Lower leg skin (tissue), 4 donors: ENCODE data around the gene TVP23A. TPM values are rescaled to one million over a fixed set of nuclear protein-coding genes. Genes with fewer than 3 reads are reported as not detected.

Source experiments
- DNase-seq, 2 donors: peaks; one replicate each; pipeline ENCODE4 v3.0.0-alpha.2; 2019; ENCODE audit warnings: low spot score in 2 of 2
- H3K4me3 ChIP-seq: fragments of 200-600 bp; sonication (generic); 2 replicates; pipeline ENCODE4 v1.5.1; 2017; ENCODE audit warnings: mild to moderate bottlenecking, low read depth; ENCODE audit not compliant: poor library complexity, severe bottlenecking
- POLR2A ChIP-seq, 2 donors: fragments of 450-650 bp; IDR thresholded peaks; one replicate each; pipeline ENCODE4 v1.6.1; 2016 to 2017; ENCODE audit warnings: antibody characterized with exemption in 2 of 2, mild to moderate bottlenecking in 1 of 2, moderate library complexity in 1 of 2
- WGBS, 2 donors: methylation state at CpG; one replicate each; pipeline ENCODE4 v1.1.5; 2018; 5-methylcytosine and 5-hydroxymethylcytosine counted together
- intact Hi-C: fragments of 100-400 bp; cut with DNase I; formaldehyde crosslinking; loops from one replicate; pipeline ENCODE4 v1.15.0; 2023; ENCODE audit warnings: low total_unique reads
- total RNA-seq, 4 donors: library from RNA; depleted of rRNA; stranded (reverse); fragments of >200 nt; gene quantifications; one replicate each; pipeline ENCODE4 v1.1.0, GENCODE V29; 2016
- TF ChIP-seq, protein P1 (sequence below), 3 donors: fragments of 450-650 bp; IDR thresholded peaks; one replicate each; pipeline ENCODE4 v1.5.1; 2016; ENCODE audit warnings: antibody characterized with exemption in 3 of 3, mild to moderate bottlenecking in 3 of 3, moderate library complexity in 2 of 3

The TVP23A gene
- total RNA-seq, 4 donors from 2014 or later = 0.19 TPM; not detected in 2

- H3K4me3 ChIP-seq = no peak overlapping the region
- no peak for DNase-seq
- intact Hi-C loops = no loop called here
- TF ChIP-seq POLR2A (IDR thresholded peaks at IDR 0.05) = no peak
- TF ChIP-seq, protein P1, sequence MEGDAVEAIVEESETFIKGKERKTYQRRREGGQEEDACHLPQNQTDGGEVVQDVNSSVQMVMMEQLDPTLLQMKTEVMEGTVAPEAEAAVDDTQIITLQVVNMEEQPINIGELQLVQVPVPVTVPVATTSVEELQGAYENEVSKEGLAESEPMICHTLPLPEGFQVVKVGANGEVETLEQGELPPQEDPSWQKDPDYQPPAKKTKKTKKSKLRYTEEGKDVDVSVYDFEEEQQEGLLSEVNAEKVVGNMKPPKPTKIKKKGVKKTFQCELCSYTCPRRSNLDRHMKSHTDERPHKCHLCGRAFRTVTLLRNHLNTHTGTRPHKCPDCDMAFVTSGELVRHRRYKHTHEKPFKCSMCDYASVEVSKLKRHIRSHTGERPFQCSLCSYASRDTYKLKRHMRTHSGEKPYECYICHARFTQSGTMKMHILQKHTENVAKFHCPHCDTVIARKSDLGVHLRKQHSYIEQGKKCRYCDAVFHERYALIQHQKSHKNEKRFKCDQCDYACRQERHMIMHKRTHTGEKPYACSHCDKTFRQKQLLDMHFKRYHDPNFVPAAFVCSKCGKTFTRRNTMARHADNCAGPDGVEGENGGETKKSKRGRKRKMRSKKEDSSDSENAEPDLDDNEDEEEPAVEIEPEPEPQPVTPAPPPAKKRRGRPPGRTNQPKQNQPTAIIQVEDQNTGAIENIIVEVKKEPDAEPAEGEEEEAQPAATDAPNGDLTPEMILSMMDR (IDR thresholded peaks at IDR 0.05) = no peak
- 84 to 96% methylated on average over 3 of the region's 3 CpGs for WGBS, 2 donors
These were observed 32.9 kb upstream of the TVP23A start for GRCh38 chr16:10851512-10851911.

DNA sequence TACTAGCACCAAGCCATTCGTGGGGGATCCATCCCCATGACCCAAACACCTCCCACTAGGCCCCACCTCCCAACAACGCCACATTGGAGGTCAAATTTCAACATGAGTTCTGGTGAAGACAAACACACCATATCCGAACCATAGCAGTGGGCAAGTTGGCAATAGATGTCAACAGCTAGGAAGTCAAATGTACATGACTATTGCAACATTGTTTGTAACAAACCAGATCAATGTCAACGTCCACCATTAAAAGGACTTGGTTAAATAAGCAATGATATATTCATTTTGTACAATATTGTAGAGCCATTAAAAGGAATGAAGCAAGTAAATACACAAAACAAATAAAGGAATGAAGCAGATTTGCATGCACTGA is 31.9 kb upstream of the TVP23A start:
- H3K4me3 ChIP-seq = no peak overlapping the region
- TF ChIP-seq POLR2A (IDR thresholded peaks at IDR 0.05) = no peak
- TF ChIP-seq, protein P1 (IDR thresholded peaks at IDR 0.05) = no peak
- WGBS, 2 donors = 69 to 72% methylated on average over 4 of the region's 4 CpGs
- intact Hi-C loops = no loop called here
- no peak for DNase-seq

- 65 to 66% methylated on average over 7 of the region's 7 CpGs for WGBS, 2 donors
- no peak for DNase-seq
- TF ChIP-seq POLR2A (IDR thresholded peaks at IDR 0.05) = no peak
- TF ChIP-seq, protein P1 (IDR thresholded peaks at IDR 0.05) = no peak
- intact Hi-C loops = no loop called here
- H3K4me3 ChIP-seq = no peak overlapping the region
These were observed 31.3 kb upstream of the TVP23A start for GRCh38 chr16:10849736-10850477.

DNA sequence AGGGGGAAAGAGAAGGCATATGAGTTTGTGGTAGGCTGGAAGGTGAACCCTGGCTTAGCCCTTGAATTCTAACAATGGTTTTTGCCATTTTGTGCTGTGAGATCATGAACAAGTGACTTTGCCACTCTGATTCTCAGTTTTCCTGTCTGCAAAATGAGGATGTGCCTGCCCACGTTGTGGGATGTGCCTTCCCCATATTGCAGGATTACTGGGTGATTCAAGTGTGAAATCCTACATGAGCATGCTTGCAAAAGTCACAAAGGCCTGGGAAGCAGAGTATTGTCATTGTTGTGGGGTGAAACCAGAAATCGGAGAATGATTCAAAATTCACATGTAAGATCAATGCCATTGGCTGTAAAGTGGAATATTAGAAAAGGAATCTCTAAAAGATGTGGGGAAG is 28.6 kb upstream of the TVP23A start:
- DNase-seq = no peak
- intact Hi-C loops = no loop called here
- H3K4me3 ChIP-seq = no peak overlapping the region
- 54 to 71% methylated on average over 2 of the region's 2 CpGs for WGBS, 2 donors
- TF ChIP-seq, protein P1 (IDR thresholded peaks at IDR 0.05) = no peak
- TF ChIP-seq POLR2A (IDR thresholded peaks at IDR 0.05) = no peak

GRCh38 chr16:10846213-10846998 is 27.8 kb upstream of the TVP23A start:
- DNase-seq = no peak
- H3K4me3 ChIP-seq = no peak overlapping the region
- intact Hi-C loops = no loop called here
- WGBS, 2 donors = 90 to 91% methylated on average over 14 of the region's 14 CpGs
- TF ChIP-seq, protein P1 (IDR thresholded peaks at IDR 0.05) = no peak
- TF ChIP-seq POLR2A (IDR thresholded peaks at IDR 0.05) = no peak
